ENCODE measurements around the gene HK3. TPM values are rescaled to one million over a fixed set of nuclear protein-coding genes. Genes with fewer than 3 reads are reported as not detected.

The HK3 gene
- total and polyA plus RNA-seq, 4 donors = 4.3 to 25.5 (median 13.3) TPM

GRCh38 chr5:176869501-176870109, 29.5 kb downstream of the HK3 start:
- TF ChIP-seq HNF4G (IDR thresholded peaks at IDR 0.05) (no peak), GABPA (IDR thresholded peaks at IDR 0.05 in 1 of 2, conservative IDR thresholded peaks at IDR 0.05 in 1 of 2) (no peak), MAX (IDR thresholded peaks at IDR 0.05) (no peak), TAF1 (conservative IDR thresholded peaks at IDR 0.05) (no peak), HNF4A (conservative IDR thresholded peaks at IDR 0.05) (no peak), ATF3 (IDR thresholded peaks at IDR 0.05) (no peak), NR2F2 (IDR thresholded peaks at IDR 0.05) (no peak), RXRA (IDR thresholded peaks at IDR 0.05) (no peak), FOXA2 (IDR thresholded peaks at IDR 0.05) (no peak)
- H3K36me3 ChIP-seq (ENCODE audit: control insufficient read depth in 4 of 4, insufficient read depth in 3 of 4, low read depth in 1 of 4, low read length in 3 of 4) = no peaks in the 10 kb centered on the region
- peaks cover 0 to 10% (median 3%) of the 10 kb centered on the region in 4 donors for H3K4me1 ChIP-seq (ENCODE audit: control insufficient read depth in 4 of 4, insufficient read depth in 4 of 4, low read length in 3 of 4)
- H3K27ac ChIP-seq (ENCODE audit: low read depth in 1 of 2, low read length in 2 of 2) = no peak overlapping the region
- H3K9ac ChIP-seq (ENCODE audit: low read depth in 1 of 2, low read length in 2 of 2) = no peak overlapping the region
- no peak overlapping the region for H3K4me3 ChIP-seq (ENCODE audit: low read depth in 1 of 3, low read length in 3 of 3)
- no peaks in the 10 kb centered on the region for H3K9me3 ChIP-seq (ENCODE audit: control insufficient read depth in 4 of 4, low read length in 3 of 4)
- DNase-seq (ENCODE audit: low spot score) = no peak
- H3K27me3 ChIP-seq (ENCODE audit: control insufficient read depth in 4 of 4, insufficient read depth in 4 of 4, low read length in 3 of 4) = peaks cover 0 to 5% (median 0%) of the 10 kb centered on the region in 4 donors
- WGBS = 86% methylated on average over 38 of the region's 38 CpGs

- Histone ChIP-seq H3K9me3 (ENCODE audit: control insufficient read depth in 4 of 4, low read length in 3 of 4) (no peaks in the 10 kb centered on the region), H3K27me3 (ENCODE audit: control insufficient read depth in 4 of 4, insufficient read depth in 4 of 4, low read length in 3 of 4) (peaks cover 0 to 5% (median 0%) of the 10 kb centered on the region in 4 donors), H3K27ac (ENCODE audit: low read depth in 1 of 2, low read length in 2 of 2) (no peak overlapping the region), H3K36me3 (ENCODE audit: control insufficient read depth in 4 of 4, insufficient read depth in 3 of 4, low read depth in 1 of 4, low read length in 3 of 4) (no peaks in the 10 kb centered on the region), H3K4me1 (ENCODE audit: control insufficient read depth in 4 of 4, insufficient read depth in 4 of 4, low read length in 3 of 4) (peaks cover 0 to 10% (median 3%) of the 10 kb centered on the region in 4 donors), H3K9ac (ENCODE audit: low read depth in 1 of 2, low read length in 2 of 2) (no peak overlapping the region), H3K4me3 (ENCODE audit: low read depth in 1 of 3, low read length in 3 of 3) (no peak overlapping the region)
- TF ChIP-seq FOXA2 (IDR thresholded peaks at IDR 0.05) (no peak), TAF1 (conservative IDR thresholded peaks at IDR 0.05) (no peak), YY1 (IDR thresholded peaks at IDR 0.05) (no peak), ZBTB33 (IDR thresholded peaks at IDR 0.05) (no peak), ATF3 (IDR thresholded peaks at IDR 0.05) (no peak), HNF4G (IDR thresholded peaks at IDR 0.05) (no peak), RAD21 (IDR thresholded peaks at IDR 0.05) (no peak), CTCF (IDR thresholded peaks at IDR 0.05; ENCODE audit: low read depth, low read length, missing input control) (no peak), EGR1 (IDR thresholded peaks at IDR 0.05; ENCODE audit: low read depth in 2 of 2) (no peak), SP1 (IDR thresholded peaks at IDR 0.05) (no peak), RXRA (IDR thresholded peaks at IDR 0.05) (no peak), JUND (IDR thresholded peaks at IDR 0.05) (no peak), GABPA (IDR thresholded peaks at IDR 0.05 in 1 of 2, conservative IDR thresholded peaks at IDR 0.05 in 1 of 2) (no peak)
- WGBS = 95% methylated on average over 20 of the region's 20 CpGs
- DNase-seq (ENCODE audit: low spot score) = no peak
Observed at GRCh38 chr5:176868731-176869130, 30.4 kb downstream of the HK3 start.

Measured in liver (tissue), 9 donors.